NCI-H1436 treated with DMSO at 0.1 percent for 48 hours (cell line): ENCODE data around the gene VPS51.
"Not testable (repeated sequence)": the region's sequence is repeated elsewhere in the genome, so short reads cannot be mapped to it uniquely, and the experiment has no call there.

ENCODE experiments used
- DNase-seq: peaks from one replicate; lab custom pipeline; 2025; lab: John Stamatoyannopoulos, UW

Gene VPS51

GRCh38 chr11:65107751-65108468 is 11.9 kb downstream of the VPS51 start:
- DNase-seq, result no peak

GRCh38 chr11:65108469-65109123 is 12.6 kb downstream of the VPS51 start:
- DNase-seq, result no peak

DNA sequence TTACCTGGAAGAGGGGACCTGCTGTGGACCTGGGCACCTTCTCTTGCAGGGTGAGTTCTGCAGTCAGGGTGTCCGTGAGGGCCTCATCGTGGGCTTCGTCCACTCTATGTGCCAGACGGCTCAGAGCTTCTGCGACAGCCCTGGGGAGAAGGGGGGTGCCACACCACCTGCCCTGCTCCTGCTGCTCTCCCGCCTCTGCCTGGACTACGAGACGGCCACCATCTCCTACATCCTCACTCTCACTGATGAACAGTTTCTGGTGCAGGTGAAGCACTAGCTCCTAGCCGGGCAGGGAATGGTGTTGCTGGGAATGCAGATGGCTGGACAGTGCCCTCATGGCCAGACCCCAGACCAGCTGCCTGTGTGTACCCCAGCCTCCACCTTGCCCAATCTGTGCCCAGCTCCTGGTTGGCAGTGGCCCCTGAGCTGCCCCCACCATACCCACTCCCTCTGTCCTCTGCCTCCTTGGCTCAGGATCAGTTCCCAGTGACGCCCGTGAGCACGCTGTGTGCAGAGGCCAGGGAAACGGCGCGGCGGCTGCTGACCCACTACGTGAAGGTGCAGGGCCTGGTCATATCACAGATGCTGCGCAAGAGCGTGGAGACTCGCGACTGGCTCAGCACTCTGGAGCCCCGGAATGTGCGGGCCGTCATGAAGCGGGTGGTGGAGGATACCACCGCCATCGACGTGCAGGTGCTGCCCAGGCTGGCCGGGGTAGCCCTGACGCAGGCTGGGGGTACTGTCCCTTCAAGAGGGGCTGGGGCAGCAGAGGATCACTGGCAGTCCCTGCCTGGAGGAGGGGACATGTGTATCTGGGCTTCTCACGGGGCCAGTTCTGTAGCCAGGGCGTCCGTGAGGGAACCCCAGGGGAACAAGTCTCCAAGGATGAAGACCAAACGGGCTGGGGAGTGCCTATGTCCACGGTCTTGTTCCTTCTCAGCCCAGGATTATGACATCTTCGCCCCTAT is 13.5 kb downstream of the VPS51 start:
- DNase-seq, result no peak

GRCh38 chr11:65110354-65110861 is 14.4 kb downstream of the VPS51 start:
- DNase-seq, result peak; percentile 13

- no peak for DNase-seq
Measured at GRCh38 chr11:65111159-65111743, 15.2 kb downstream of the VPS51 start.

DNA sequence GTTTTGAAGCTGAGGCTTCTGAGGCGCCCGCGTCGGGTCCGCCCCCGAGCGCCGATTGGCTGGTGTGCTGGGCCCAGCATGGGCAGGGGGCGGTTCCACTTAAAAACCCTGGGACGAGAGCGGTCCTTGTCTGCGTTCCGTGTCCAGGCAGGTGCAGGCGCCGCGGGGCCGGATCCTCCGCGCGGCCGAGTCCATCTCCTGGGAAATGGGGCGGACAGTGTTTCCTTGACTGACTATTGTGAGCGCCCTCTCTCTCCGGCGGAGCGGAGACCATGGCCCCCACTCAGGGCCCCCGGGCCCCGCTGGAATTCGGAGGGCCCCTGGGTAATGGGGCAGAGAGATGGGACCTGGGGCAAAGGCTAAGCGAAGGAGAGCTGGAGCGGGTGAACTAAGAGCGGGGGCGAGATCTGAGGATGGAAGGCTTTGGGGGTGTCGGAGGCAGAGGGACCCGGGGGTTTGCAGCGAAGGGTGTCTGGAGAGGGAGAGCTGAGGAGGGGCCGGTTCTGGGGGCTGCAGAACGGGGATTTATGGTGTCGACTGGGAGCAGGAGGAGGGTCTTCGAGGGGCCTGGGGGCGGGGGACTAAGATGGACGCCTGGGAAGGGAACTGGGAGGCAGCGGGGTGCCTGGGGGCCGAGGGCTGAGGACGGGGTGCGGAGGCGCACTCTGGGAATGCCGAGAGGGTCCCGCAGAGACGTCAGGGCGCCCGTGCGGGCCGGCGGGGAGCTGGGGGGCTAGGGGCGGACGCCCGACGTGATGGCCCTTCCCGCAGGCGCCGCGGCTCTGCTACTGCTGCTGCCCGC is 15.9 kb downstream of the VPS51 start, which contains the start of gene TM7SF2:
TSS of gene TM7SF2 (plus strand) at position 129 of the 802 bp plus-strand sequence. CDS start at position 273, 144 bp downstream.
- peak; percentile 85 for DNase-seq

DNA sequence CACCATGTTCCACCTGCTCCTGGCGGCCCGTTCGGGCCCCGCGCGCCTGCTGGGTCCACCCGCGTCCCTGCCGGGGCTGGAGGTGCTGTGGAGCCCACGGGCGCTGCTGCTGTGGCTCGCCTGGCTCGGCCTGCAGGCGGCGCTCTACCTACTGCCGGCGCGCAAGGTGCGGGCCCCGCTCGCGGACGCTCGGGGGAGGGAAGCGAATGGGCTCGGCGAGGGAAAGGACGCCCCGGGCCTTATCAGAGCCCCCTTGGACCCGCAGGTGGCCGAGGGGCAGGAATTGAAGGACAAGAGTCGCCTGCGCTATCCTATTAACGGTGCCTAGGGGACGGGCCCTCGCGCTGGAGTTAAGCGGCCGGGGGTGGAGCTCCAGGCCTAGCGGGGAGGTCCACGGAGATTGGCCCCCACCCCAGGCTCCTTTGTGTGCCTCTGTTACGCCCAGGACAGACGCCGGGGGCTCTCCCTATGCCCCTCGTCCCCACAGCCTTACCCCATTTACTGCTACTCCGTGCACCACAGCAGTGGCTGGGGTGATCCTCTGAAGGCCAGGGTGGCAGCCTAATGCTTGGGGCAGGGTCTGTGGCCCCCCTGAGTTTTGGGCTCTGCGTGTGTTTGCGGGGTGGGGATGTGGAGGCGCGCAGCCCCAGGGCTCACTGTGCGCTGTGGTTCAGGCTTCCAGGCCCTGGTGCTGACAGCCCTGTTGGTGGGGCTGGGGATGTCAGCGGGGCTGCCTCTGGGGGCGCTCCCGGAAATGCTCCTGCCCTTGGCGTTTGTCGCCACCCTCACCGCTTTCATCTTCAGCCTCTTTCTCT is 16.7 kb downstream of the VPS51 start:
- DNase-seq, result no peak

DNA sequence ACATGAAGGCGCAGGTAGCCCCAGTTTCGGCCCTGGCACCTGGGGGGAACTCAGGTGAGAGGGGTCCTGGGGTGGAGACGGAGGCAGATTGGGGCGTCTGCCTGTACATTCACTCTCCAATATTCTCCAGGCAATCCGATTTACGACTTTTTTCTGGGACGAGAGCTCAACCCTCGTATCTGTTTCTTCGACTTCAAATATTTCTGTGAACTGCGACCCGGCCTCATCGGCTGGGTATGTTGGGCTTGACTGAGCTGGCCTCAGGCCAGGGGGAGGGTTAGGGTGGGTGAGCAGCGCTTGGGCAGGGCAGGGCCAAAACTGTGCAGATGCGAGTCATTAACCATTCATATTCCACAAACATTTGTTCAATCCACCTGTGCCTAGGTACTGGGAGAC is 17.3 kb downstream of the VPS51 start:
- DNase-seq, result no peak

DNA sequence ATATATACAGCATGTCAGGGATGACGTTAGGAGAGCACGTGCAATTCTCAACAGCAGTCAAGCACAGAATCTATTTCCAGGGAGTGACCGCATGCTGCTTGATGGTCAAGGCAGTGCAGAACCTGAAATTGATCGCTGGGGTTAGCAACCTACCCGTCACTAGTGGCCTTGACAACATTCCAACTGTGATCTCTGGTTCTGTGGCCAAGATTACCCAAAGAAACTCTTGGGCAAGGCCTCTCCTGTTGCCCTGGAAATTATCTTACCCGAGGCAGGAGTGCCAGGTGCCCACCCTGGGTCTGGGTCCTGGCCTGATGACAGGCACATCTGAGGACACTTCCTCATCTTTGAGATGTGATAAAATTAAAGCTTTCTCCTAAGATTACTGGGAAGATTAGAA is 17.8 kb downstream of the VPS51 start:
- no peak for DNase-seq

DNA sequence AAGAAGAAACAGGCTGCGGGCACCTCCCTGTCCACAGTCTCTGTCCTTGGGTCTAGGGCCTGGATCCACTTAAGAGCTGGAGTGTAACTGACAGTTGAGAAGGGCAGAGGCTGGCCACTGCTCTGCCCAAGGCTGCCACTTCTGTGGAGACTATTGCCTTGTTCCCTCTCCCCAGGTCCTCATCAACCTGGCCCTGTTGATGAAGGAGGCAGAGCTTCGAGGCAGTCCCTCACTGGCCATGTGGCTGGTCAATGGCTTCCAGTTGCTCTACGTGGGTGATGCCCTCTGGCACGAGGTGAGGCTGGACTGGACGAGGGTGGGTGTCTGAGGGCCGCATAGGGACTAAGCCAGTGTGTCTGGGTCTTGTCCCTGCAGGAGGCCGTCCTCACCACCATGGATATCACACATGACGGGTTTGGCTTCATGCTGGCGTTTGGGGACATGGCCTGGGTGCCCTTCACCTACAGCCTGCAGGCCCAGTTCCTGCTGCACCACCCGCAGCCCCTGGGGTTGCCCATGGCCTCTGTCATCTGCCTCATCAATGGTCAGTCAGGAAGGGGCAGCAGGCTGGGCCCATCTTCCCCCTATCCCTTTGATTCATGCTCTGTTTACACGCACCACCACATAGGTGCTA is 18.6 kb downstream of the VPS51 start:
- no peak for DNase-seq

GRCh38 chr11:65115361-65116082 is 19.5 kb downstream of the VPS51 start:
- DNase-seq, result no peak

DNA sequence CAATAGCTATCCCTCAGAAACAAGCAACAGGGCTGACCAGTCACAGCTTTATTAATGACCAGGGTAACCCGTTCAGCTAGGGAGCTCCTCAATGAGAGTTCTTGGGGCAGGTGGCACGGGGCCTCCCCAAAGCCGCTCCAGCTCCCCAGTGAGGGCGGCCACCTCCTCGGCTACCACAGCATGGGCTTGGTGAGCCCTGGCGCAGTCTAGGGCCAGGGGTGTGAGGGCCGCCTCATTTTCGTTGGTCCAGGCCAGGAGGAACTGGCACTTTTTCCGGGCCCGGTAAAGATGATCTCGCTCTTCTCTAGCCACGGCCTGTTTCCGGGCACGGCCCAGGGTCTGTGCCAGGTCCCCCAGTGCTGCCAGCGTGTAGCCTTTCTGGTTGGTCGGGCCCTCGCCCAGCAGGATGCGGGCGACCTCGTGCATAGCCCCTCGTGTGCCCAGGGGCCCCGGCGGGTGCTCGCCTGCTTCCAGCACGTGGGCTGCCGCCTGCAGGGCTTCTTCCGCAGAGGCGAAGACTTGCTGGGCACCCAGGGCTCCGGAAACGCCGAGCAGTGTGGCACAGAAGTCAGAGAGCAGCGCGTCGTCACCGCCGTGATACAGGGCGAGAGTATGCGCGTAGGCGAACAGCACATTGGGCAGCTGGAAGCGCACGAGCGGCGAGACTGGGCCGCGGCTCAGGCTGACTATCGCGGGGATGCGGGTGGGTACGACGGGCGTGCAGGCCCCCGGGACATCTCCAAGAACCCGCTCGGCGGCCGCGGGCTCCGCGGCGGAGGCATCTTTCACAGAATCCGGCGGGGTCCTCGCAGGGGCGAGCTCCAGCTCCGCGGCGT is 20.6 kb downstream of the VPS51 start:
- no peak for DNase-seq

- DNase-seq, result peak; percentile 94
Measured at GRCh38 chr11:65117206-65118096, 21.4 kb downstream of the VPS51 start, which contains the start of gene ZNHIT2. Gene ZNHIT2, minus strand, starts transcription at chr11:65117701. Its CDS starts 48 bp downstream, at chr11:65117653.

DNA sequence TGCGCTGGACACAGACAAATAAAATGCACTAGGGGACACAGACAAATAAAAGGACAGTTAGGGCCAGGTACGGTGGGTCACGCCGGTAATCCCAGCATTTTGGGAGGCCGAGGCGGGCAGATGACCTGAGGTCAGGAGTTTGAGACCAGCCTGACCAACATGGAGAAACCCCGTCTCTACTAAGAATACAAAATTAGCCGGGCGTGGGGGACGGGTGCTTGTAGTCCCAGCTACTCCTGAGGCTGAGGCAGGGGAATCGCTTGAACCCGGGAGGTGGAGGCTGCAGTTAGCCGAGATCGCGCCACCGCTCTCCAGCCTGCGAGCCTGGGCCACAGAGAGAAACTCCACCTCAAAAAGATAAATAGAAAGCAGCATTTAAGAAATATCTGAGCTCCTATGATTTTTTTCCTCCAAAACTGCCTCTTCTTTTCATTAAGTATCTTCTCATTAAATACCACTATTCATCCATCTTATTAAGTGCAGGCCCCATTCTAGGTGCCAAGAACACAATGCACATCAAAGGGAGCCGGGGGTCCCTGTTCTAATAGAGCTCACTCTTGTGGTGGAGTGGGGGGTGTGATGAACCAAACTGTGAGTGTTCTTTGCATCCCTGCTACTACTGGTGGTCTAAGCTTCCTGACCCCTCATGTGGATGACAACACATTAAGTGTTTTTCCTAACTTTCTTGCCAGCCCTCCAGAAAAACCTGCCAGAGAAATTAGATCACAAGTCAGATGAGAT is 22.3 kb downstream of the VPS51 start:
- DNase-seq, result no peak

DNA sequence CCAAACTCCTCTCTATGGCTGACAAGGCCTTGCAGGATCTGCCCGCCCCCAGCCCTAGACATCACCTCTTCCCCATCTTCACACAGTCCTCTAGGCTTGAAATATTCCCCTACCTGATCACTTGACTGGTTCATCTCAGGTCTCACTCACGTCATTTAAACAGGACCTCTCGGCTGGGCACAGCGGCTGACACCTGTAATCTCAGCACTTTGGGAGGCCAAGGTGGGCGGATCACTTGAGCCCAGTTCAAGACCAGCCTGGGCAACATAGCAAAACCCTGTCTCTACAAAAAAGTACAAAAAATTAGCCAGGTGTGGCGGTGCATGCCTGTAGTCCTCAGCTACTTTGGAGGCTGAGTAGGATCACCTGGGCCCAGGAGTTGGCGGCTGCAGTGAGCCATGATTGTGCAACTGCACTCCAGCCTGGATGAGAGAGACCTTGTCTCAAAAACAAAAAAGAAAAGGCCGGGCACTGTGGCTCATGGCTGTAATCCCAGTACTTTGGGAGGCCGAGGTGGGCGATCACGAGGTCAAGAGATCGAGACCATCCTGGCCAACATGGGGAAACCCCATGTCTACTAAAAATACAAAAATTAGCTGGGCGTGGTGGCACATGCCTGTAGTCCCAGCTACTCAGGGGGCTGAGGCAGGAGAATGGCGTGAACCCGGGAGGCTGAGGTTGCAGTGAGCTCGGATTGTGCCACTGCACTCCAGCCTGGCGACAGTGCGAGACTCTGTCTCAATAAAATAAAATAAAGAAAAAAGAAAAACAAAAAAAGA is 23.1 kb downstream of the VPS51 start:
- not testable (repeated sequence) for DNase-seq
